Middle frontal gyrus (tissue), 1 donor: ENCODE data around the gene HNRNPR.
A peak's percentile ranks its signal among the peaks of the same experiment; 100 is the strongest.

Source experiments
- DNase-seq: peaks from one replicate; pipeline ENCODE4 v3.0.0-alpha.2; 2015; ENCODE audit warnings: low spot score; ENCODE audit errors: extremely low spot score

Gene HNRNPR

DNA sequence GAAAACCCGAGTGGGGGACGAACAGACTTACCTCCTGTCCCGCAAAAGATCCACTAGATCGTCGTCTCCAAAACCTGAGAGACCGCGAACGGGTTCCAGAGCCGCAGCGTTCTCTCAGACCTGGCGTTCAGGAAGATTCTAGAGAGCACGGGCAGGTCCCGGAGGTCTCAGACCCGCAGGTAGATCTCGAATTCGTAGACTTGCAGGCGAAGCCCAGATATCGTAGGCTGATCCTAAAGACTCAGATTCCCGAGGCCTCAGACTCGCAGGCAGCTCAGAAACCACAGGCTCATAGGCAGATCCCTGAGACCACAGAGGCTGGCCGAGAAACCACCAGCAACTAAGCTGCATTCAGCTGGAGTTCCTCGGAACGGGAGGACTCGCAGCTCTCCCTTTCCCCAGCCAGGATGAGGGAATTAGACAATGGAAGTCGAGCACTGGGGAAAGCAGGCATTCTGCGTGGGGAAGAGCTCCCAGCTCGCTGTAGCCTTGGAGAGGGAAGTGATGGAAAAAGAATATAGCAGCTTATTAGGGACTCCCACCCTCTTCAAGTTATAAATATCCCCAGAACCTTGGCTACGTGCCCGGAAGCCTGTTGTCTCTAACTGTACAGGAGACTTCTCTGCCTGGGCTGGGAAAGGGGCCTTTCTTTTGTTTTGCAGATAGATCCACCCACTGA is 25.4 kb upstream of the HNRNPR start, which contains the start of gene ZNF436:
Gene ZNF436 (minus strand): TSS at position 502 of the 679 bp plus-strand sequence. CDS start 1,831 bp downstream, outside the sequence.
- DNase-seq, result peak; percentile 43

DNA sequence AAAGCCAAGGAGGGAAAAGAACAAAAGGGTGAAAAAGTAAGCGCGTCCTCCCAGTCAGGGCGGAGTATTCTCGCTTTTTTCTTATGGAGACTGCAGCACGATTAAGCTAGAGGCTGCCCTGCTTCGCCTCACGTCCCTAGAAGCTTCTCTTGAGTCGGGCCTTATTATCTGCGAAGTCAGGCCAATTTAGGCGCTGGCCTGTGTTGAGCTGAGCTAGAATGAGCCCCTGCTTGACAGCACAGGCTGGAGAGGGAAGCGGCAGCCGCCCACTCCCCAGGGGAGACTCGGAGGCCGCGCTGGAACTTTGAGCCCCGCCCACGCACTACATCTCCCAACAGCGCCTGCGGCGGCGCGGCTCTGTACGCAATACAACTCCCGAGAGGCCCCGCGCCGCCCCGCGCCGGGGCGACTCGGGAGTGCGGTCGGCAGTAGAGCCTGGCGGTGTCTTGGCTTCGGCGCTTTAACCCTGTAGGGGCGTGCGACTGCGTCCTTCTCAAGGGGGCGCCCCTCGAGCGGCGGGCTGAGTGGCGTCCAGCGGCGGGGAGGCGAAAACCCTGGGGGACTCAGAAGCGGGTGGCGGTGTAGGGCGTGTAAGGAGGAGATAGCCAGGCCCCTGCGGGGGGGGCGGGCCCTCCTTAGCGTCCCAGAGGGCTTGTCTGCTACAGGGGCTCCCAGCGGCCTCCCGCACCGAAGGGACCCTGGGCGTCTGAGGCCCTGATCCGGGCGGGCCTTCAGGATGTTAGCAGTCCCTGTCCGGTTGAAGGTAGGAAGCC is 24.7 kb upstream of the HNRNPR start:
- DNase-seq, result peak; percentile 88

DNA sequence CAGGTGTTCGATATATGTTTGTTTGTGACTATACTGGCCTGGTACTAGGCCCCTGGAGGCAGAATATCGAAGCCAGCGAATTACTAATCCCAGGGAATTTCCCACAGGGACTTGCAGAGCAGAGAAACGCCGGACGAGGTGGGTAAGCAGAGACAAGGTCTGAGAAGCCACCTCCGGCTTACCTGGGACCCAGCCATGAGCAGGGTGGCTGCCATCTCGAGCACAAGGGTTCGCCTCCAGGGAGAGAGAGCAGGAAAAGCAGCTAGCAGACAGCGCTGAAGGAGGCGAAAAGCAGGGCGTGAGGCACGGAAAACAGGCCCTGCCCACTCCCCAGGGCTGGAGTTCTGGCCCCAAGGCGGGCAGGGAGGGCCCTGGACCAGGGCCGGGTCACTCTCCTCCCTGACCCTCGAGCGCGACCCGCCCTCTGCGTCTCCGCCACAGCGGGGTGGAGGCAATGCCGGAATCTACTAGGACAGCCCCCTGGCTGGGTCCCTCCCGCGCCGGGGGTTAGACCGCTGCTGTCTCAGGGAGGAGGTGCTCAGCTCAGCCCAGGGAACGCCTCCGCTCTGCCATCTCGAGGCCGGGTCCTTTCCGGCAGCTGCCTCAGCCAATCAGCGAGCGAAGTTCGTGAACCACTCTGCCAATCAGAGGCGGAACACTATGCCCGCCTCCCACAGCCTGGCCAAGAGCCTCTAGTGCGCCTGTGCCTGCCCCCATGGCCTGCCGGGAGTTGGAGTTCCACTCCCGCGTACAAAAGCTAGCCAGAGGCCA is 23.9 kb upstream of the HNRNPR start:
- peak; percentile 98 for DNase-seq

DNA sequence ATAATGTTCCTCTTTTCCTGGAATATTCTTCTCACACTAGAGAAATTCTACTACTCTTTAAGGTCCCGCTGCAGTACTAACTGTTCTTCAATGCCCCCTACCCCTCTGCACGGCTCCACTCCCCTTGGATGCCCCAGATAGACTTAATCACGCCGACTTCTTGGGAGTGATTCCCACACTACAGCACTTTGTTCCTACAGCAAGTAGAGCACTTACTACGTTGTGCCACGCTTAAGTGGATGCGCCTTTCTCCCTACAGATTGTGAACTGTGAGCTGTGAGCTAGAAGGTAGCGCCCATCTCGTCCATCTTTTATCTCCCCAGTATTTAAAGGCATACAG is 23.3 kb upstream of the HNRNPR start:
- DNase-seq, result no peak

DNA sequence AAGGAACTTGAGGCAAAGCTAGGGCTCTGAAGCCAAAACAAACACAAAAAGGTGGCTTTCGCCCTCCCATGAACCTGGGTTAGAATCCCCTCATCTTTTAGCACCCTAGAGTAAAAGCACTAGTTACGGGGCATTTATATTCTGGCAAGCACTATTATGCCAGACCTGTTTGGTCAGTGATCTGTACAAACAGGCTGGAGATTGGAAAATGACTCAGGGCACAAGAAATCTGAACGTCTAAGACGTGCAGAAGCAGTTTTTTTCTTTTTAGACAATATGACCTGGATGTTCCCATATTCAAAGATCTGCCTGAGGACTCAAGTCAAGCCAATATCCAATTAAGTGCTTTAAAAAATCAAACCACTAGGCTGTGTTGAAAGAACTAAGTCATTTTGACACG is 22.5 kb upstream of the HNRNPR start:
- DNase-seq, result no peak

DNA sequence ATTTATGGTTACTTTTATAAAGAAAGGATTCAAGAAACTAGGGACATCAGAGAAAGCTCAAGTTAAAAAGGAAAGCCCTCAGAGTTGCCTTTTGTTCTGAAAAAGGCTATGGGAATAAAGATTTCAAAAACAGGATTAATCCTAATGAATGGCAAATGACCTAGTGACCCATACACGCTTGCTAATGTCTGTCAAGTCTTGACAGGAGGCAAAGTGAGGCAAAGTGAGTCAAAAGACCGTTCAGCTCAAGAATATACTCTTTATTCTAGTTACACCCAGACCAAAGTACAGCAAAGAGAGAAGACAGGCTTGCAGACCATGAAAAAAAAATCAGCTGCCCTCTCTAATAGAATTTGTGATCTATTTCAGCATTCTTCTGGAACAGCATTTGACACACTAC is 22.1 kb upstream of the HNRNPR start:
- no peak for DNase-seq

DNA sequence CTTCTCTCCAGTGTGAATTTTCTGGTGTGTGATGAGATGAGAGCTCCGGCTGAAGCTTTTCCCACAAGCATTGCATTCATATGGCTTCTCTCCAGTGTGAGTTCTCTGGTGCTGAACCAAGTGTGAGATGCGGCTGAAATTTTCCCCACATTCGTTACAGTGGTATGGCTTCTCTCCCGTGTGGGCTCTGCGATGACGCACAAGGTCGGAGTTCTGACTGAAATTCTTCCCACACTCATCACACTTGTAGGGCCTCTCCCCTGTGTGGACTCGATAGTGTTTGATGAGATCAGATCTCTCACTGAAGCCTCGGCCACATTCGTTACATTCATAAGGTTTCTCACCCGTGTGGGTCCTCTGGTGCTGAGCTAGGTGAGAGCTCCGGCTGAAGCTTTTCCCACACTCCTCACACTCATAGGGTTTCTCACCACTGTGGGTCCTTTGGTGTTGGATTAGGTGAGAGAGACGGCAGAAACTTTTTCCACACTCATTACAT is 18.2 kb upstream of the HNRNPR start:
- no peak for DNase-seq

DNA sequence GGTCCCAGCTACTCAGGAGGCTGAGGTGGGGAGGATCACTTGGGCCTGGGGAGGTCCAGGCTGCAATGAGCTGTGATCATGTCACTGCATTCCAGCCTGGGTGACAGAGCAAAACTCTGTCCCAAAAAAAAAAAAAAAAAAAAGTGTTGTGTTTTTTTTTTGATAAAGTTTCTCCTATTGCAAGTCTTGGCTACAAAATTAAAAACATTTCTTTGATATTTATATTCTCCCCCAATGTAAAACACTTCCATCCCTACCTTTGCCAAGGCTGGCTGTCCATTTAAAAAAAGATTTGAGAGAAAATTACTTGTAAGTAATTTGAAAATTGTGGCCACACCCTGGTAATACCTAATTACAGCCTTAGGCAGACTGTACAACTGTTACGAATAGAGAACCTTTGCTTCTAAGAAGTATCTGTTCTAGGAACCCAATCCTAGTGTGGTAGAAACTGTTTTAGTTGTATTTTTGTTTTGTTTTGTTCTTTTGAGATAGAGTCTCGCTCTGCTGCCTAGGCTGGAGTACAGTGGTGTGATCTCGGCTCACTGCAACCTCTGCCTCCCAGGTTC is 14.3 kb upstream of the HNRNPR start:
- no peak for DNase-seq

DNA sequence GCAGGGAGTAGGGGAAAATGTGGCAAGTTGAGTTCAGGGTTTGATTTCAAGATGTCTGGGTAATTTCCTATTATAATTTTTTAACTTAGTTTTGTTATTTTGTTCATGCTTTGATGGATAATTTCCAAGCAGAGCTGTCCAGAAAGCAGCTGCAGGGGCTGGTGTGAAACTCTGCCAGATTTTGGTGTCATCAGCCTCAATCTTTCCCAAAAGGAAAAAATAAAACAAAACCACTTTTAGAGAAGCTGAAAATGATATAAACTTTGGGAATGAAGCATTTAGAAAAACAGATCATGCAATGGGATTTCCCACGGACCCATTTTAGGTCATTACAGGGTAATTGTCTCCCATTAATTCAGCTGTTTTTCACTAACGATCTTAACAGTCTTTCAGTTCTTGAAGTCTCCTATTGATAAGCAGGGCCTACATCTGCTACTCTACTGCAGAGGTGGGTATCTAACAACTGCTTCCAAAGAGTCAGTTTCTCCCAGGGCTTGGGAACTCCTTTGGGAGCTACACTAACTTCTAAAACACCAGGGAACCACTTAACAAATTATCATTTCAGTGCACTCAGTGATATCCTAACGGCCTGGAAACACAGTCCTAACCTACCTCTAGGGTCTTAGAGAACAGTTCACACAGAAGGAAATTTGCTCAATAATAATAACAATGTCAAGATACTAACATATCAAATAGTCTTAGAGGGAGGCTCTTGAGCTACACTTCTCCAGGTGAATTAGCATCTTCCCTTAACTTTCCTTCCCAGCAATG is 13.2 kb upstream of the HNRNPR start:
- no peak for DNase-seq

DNA sequence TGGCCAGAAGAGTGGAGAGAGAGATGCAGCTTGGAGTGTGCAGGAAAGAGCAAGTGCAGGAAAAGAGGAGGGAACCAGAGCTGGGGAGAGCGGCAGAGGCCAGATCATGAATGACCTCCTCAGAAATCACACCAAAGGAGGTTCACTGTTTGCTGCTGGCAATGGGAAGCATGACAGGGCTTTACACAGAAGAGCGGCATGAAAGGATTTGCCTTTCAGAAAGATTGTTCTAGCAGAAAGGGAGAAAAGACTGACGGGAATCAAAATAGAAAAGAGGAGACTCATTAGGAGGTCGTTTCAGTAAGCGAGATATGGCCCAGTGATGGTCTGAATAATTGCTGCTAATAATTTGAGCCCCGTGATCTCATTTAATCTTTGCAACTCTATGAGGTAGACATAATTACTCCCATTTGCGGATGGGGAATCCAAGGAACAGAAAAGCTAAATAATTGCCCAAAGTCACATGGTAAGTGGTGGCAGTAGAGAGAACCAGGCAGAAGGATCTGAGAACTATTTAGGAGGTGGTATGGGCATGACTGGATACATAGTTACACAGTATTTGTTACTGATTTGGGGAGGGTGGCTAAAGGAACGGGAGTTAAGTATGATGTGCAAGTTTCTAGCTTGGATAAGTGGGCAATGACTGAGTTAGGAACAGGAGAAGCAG is 12.5 kb upstream of the HNRNPR start:
- DNase-seq, result no peak

DNA sequence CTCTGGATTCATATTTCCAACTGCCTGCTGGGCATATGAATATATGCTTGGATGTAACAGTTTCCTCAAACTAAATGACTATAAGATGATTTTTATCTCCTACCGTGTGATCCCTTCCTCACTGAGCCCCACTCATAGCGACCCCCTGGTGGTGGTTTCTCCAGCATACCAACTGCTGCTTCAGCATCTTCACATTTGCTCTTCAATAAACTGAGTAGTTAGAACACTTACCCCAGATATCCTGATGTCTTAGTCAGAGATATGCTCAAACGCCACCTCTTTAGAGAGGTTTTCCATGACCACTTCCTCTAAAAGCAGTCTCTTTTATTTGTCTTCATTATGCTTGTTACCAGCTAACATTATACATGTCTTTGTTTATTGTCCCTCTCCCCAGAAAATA is 10.2 kb upstream of the HNRNPR start:
- DNase-seq, result no peak

DNA sequence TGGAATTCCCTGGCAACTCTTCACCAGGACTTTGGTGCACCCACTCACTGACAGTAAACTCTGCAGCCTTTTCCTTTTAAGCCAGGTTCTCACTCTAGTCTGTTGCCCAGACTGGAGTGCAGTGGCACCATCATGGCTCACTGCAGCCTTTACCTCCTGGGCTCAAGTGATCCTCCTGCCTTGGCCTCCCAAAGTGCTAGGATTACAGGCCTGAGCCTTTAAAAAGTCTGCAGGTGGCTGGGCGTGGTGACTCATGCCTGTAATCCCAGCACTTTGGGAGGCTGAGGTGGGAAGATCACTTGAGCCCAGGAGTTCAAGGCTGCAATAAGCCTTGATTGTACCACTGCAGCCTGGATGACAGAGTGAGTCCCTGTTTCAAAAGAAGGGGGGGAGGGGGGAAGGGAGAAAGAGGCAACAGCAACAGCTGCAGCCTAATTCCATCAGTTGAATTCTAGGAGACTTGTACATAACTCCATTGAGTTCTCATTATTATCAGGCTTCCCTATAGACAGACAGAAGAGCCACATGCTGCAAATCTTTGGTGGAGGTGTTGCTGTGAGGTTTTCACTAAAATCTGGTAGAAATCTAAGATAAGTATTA is 8.1 kb upstream of the HNRNPR start:
- DNase-seq, result no peak

DNA sequence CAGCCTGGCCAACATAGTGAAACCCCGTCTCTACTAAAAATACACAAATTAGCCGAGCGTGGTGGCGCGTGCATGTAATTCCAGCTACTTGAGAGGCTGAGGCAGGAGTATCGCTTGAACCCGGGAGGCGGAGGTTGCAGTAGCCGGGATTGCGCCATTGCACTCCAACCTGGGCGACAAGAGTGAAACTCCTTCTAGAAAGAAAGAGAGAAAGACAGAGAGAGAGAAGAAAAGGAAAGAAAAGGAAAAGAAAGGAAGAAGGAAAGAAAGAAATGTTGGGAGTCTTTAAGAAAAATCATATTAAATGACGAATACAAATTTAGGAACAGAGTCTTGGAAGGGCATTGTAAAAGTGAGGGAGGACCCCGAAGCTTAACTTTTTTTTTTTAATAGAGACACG is 1.8 kb upstream of the HNRNPR start:
- no peak for DNase-seq

DNA sequence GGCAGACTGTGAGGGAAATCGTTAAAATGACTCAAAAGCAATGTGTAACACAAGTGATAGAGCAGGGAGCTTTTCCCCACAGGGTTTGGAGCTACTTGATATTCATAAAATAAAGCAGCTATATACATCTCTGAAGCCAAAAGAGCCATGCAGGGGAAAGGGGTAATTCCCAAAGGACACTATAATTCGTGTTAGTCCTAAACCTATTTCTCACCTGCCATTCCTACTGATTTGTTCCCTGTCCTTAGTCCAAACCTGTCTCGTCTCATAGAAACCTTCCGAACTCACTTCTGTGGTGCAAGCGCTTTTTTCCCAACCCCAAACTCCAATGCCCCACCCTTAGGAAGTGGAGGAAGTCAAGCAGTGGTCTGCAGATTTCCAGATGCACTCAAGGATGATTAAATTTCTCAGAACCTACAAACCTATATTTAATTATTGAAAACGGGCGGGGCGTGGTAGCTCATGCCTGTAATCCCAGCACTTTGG is 946 bp upstream of the HNRNPR start:
- no peak for DNase-seq

DNA sequence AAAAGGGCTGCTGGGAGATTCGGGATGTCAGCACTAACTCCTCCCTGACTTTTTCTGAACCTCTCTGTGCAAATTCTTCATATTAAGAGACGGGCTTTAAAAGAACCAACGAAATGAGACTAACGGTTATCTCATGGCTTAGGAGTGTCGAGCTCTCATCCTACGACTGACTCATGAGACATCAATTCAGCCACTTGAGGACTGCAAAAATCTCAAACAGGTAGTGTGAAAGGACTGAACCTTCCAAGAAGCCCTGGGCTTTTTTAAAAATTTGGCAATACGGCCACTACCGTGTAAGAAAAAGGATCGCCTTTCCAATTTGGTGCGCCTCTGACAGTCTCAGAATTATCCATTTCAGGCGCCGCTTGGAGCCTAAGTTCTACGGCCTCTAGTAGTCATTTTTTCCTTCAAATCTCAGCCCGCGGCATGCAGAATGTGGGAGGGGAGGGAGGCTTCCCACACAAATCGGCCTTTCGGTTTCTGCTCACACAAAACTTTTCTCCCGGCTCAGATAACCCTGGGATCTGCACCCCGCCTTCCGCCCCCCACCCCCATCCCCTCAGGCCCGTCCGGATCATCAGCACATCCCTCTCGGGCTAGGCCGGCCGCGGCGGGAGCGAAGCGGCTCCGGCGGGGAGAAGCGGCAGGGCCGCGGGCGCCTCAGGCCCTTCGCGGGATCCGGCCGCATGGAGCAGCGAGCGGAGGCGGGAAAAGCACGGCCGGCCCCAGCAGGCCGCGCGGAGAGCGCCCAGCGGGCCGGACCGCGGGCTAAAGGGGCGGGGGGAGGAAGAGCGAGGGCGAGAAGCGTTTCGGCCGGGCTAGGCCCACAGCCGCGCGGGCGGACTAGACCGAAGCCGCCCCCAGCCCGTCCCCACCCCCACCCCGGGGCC is 618 bp downstream of the HNRNPR start:
- DNase-seq, result no peak

DNA sequence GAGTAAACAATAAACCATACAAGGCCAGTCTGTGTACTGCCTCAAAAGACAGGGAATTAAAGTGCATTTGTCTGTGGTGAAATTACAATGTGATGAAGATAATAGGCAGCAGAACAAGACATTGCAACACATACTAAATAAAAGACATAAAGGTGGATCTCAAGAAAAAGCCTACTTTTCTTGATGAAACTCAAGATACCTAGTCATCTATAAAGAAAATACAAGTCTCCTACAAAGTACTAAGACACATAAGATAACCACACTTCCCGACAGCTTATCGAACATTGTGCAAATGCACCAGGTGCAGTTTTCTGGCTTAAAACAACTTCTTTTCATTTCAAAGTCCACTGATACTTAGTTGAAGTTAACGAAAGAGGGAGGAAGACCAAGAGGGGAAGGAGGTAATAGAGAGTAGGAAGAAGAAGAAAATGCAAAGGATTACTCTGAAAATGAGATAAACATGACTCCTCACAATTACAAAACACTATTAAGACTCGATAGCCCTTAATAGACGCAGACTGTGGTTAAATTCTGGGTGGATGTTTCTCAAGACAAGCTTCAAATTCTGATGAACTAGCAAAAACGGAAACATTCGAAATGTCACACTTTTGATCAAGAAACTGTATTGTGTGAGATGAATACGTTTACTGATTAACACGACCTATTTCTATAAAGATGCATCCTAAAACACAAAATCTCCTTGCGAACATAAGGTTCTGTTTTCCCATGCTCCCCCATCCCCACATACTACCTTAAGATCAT is 2.0 kb downstream of the HNRNPR start:
- no peak for DNase-seq

DNA sequence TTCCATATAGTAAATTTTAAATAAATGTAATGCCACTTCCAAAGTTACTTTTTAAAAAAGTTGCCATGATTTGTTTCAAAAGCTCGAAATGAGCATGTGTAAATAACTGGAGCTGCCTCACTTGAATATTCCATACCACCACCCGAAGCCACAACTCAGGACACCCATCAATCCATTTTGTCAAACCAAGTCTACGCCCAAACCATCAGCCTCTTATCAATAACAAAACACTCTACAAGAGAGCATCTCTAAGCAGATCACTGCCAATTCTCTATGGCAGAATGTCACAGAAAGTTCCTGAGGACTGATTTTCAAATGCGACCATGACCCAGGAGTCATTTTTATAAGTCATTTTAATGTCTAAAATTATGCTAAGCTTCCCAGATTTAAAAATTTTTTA is 4.5 kb downstream of the HNRNPR start:
- DNase-seq, result no peak

DNA sequence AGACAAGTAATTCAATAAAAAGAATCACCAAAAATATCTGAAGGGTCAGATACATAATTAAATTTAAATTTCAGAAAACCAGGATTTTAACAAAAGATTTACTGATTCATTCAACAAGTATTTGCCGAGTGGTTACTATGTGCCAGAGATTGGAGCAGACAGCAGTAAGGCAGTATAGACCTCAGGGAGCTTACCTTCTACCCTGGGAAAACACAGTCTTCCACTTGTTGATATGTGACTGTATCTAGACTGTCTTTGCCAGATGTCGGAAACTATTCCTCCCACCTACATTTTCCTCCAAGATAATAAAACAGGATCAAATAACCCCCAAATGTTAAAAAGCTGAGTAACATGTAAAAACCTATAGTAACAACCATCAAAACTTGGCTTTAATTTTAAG is 6.2 kb downstream of the HNRNPR start:
- no peak for DNase-seq
